NCI-H510A (cell line): ENCODE data around the gene WWTR1.

ENCODE experiments used
- DNase-seq: peaks from one replicate; lab custom pipeline; 2025; lab: John Stamatoyannopoulos, UW

WWTR1 gene

DNA sequence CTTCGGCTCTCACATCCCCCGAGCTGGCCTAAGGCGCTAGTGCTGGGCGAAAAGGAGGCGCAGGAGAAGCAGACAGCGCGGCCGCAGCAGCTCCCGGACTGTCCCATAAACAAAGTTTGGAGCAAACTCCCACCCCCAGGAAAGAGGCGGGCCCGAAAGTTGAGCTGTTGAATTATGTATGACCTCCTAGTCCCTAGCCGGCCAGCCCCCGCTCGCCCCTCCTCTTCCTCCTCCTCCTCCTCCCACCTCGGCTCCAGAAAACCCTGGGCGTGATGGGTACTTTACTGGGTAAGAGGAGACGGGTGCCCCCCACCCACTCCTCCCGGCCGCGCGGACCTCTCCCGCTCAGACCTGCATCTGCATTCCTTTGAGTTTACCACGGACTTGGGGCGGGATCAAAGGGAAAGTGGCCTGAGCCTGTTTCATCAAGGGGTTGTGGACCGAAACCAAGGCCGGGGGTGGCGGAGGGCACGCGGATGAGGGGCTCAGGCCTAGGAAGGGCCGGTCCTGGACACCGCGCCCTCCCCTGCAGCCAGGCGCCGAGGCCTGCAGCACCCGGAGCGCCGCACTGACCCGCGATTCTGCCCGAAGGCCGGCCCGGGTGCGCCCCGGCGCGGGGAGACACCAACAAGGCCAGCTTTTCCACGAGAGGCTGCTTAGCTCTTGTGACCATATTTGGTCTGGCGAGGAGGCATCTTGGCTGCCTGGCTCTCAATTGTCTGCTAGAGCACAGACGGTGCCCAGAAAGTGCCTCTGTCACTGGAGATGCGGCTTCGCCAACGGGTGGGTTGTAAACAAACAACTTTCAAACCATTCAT is at the start of gene WWTR1:
Gene WWTR1 (minus strand): TSS at position 100 of the 818 bp plus-strand sequence. CDS start 719 bp downstream, outside the sequence.
- peak; percentile 48 for DNase-seq

DNA sequence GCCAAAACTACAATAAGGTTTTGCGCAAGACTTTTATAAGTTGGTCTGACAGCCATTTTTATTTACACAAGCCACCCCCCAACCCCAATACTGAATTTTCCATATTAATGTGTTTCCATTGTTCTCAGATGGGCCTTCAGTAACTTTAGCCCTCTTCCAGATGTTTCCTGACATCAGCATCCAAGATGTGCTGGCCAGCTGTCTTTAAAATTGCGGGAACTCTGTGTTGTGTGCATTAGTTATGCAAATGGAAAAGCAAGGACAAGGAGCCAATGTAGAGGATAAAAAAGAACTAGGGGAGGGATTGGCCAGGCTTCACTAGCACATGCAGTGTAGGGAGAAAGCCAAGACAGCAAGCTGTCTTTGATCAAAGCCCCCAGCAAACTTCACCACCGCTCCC is 49.1 kb upstream of the WWTR1 start:
- DNase-seq: no peak

DNA sequence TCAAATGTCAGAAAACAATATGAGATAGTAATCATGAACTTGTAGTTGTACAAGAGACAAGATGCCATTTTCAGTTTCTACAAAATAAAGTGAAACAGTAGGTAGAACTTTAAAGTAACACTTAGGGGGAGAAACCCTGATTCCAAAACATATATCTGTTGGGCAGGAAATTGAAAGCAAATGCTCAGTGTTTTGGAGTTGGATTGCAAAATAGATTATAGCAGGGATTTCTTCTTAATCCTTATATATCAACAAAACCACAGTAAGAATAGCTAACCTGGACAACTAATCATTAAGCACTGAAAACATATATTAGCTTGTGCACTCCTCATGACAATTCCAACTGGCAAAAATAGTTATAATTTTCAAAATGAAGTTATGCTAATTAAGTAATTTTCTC is 47.6 kb upstream of the WWTR1 start:
- no peak for DNase-seq

DNA sequence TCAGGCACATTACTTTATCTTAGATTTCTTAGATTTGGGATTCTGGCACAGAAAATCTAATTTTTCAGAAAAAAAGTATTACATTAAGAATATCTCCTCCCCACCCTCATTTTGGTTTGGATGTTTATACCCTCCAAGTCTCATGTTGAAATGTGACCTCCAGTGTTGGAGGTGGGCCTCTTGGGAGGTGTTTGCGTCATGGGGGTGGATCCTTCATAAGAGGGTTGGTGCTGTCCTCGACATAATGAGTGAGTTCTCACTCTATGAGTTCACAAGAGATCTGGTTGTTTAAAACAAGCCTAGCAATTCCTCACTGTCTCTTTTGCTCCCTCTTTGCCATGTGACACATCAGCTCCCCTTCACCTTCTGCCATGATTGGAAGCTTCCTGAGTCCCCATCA is 45.6 kb upstream of the WWTR1 start:
- DNase-seq: no peak

DNA sequence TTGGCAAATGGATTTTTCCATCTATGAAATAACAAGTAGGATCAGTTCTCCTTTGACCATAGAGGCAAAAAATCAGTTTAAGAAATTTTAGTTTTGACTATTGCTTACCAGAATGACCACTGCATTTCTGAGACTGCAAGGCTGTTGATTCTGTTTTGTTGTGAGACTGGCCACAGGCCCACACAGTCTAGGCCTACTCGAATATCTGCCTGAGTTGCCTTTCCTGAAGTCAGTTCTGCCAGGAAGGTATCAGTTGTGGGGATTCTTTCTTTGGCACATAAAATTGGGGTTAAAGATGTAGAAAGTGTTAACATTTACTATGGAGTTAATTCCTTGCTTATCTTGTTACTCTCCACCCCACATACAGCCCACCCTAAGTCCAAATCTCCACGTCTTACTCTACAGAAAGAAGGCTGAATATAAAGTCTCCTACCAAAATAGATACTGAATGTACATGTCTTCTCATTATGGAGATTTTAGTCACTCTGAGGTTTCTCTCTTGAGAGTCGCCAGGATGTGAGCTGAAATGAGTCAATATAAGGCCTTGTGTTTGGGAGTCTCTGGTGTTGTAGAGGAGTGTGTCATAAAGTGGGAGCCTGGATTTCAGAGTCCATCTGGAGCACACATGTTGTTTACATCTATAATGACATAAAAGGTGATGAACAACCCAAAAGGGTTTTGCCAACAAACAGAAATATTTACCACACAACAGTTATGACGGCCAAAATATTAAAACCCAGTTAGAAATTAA is 45.0 kb upstream of the WWTR1 start:
- DNase-seq: no peak

DNA sequence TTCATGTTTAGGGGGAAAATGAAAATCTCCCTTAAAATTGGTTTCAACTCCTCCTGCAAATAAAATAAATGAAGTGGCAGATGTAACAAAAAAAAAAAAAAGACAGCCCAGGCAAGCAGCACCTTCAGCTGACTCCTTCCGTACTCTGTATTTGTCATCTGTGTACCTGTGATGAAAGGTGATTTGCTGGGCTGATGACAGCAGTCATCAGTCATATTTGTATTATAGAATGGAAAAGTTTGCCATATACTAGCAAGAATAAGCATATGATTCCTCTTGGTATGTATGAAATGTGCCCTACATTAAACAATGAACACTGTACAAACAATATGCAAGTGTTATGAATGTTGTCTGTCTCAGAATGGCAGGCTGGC is 44.1 kb upstream of the WWTR1 start:
- no peak for DNase-seq

DNA sequence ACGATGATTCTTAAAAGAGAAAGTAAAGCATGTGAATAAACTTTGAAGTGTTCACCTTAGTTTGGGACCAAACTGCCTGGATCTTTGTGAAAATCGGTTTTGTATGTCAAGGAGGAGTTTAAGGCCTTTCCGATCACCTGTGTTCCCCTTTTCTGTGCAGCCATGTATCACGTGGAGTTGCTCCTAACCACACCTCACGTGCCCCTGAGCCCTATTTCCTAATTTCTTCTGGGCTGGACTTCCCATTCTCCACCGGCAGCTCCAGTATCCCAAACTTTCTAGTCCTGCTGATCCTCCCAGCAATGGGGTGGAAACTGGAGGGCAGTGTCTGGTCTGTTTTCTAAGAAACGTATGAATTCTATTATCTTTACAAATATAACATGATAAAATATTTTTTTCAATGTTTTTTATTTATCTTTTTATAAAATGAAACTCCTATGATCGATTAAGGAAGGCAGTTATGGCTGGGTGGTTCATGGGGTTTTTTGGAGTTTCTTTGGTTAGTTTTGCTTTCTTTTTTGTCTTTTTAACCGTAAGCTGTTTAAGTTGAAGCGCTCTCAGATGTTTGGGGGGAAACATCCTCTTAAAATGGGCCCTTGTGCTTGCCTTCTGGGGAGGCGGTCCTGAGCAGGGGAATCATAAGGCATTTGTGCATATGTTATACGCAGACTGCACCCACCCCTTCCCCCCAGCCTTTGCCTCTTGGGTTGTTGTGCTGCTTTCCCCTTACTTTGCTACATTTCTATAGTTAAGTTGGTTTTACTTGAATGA is 43.6 kb upstream of the WWTR1 start:
- no peak for DNase-seq

DNA sequence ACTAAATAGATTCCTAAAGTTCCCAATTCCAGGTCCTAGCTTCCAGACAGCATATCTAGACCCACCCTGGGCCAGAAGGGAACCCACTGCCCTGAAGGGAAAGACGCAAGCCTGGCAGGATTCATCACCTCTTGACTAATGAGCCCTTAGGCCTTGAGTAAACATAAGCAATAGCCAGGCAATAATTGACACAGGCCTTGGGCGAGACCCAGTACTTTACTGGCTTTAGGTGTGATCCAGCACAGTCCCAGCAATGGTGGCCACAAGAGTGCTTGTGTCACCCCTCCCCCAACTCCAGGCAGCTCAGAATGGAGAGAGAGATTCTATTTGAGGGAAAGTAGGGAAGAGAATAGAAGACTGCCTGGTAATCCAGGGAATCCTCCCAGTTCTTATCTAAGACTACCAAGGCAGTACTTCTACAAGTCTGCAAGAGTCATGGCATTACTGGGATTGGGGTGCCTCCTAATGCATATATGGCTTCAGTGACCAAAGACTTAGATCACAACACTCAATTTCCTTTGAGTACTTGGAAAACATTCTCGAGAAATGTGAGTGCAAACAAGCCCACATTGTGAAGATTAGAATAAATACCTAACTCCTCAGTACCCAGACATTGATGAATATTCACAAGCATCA is 30.4 kb upstream of the WWTR1 start:
- DNase-seq: peak; percentile 32

DNA sequence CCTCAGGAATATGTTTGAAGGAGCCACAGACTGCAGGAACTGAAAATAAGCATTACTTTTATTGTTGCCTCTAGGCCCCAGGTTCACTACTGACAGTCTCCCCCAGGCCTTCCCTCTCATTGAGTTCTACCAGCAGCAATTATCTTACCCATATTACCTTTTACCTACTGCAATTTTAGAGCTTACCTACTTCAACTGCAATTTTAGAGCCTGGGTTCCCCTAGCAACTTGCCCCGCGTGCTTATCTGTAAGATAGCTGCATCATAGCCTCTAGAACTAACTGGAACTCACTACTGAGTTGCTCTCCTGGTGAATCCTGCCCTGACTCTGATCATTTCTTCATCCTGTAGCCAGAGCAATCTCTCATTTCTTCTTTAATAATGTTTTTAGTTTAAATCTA is 29.2 kb upstream of the WWTR1 start:
- DNase-seq: no peak

DNA sequence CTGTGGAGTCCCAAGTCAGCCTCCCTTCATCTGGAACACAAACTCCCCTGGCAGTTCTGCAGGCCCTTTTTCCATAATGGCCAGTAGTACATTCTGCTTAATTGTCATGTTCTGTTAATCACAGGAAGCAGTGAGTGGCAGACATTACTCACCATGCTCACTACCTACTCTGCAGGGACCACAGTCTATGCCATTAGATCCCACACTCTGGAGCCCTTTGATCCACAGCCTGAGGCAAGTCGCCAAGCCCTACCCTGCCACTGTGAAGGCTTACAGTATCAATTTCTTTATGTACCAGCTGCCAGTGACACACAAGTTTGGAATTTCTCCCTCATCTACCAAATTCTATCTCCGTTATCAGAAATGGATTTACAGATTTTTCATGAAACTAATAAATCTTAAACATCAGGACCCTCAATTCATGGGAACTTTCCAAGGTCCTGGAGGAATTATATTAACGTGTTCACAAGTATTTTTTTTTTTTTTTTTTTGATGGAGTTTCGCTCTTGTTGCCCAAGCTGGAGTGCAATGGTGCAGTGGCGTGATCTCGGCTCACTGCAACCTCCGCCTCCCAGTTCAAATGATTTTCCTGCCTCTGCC is 20.6 kb upstream of the WWTR1 start:
- no peak for DNase-seq

DNA sequence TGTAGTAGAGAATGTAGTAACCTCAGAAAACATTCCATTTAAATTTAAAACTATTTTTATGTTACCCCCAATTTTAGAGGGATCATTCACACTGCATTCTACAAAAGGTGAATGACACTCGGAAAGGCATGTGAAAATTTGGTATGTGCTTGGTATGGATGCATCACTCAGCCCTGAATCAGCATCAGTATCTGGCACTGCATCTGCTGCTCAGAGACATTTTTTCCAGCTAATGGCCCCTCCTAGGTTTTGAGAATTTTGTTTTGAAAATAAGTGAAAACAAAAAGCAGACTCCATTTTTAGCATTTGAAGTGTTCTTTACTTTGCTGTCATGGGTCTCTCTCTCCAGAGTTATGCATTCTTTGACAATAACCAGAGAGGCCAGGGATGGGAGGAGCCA is 15.6 kb upstream of the WWTR1 start:
- no peak for DNase-seq

DNA sequence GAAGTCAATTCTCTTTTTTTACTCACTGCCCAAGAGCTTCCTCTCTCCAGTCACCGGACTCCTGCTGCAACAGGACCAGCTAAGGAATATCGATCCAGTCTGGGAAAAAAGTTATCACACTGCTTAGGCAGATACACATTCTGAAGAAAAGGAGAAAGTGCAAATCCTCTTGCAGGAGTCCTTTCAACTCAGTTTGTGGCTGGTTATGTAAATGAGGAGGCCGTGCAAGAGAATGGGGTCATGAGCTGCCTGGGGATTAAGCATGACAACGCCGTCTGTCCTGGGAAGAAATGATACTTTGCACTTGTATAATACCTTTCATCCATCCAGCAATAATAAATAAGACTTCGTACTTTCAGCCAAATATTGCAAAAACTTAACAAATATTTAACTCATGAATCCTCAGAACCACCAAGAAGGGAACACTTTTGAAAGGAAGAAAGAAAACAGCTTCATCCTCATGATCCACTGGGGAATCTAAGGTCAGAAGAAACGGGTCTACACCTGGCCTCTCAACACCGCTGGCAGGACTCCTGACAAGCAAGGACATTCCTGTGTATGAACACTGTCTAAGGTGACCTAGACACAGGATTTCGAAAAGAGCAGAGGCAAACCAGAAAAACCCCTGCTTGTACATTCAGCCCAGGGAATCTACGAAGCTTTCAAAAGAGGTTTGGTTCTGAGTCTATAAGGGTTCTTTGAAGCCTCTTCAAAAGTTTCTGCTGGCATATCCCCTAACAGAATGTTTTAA is 13.1 kb upstream of the WWTR1 start:
- DNase-seq: no peak

DNA sequence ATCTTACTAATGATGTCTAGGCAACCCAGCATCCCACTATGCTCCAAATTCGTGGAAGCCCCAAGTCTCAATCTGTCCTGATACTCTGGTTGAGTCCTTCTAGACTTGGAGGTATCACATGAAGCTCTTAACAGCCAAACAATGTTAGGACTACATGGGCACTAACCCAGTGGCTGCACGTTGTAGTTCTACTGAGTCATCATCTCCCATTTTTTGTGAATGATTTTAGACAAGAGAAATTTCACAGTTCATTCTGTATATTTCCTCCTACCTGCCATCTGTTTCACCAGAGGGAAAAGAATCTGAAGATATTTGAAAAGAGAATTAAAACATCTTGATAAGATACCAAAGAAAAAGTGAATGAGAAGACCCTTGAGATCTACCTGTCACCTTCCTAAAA is 9.8 kb upstream of the WWTR1 start:
- DNase-seq: no peak

DNA sequence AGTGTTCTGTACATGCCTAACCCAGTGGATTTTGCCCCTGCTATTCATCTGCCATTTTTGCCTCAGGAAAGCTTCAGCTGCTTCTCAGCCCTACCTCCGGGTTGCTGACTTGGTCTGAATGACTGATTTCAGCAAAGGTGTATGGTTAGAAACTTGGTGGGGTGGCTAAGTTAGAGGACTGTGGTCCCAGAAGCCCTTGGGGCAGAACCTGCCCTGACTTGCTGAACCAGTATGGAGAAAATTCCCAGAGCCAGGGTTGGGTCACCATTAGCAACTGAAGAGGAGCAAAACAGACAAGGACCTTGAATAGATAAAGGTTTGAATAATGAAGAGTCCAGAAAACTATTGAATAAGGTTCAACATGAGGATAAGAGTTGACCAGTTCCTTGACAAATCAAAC is 6.1 kb upstream of the WWTR1 start:
- no peak for DNase-seq

DNA sequence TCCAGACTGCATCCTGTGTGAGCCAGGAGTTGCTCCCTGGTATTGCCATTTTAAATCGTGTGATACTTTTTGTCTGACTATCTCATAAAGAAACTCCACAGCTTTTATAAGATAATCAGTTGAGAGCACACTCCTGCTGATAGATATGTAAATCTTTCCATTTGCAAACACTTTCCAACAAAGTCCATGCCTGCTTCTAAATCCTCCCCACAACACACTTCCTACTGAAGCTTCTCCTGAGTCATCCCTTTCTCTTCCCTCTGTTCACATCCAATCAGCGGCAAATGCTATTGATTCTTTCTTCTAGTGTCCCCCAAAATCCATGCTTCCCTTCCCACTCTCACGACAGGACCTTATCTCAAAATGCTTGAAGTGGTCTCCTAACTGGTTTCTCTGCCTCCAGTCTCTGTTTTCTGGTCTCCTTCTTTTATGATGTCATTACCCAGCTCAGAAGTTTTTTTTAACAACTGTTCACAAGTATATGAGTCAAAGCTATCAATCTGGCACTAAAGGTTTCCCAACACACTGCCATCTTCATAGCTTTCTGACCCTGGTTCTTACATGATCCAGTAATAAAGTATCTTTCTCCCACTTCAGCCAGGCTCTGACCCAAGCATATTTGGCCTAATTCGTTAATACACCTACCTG is 4.5 kb upstream of the WWTR1 start:
- DNase-seq: no peak

DNA sequence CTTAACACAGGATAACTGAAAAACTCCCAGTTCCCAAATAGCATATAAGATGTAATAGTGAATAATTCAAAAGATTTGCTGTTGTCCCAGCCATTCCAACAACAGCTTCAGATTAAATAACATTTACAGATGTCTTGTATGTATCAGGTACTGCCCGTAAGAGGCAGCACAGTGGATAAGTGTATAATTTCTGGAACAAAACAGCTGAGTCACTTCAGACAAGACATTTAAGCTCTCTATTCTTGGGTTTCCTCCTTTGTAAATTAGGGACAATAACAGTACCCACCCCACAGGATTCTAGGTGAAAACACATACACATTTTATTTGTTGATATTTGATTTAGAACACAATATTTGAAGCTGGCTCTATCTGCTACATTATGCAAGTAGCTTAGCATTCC is 2.6 kb upstream of the WWTR1 start:
- DNase-seq: no peak

DNA sequence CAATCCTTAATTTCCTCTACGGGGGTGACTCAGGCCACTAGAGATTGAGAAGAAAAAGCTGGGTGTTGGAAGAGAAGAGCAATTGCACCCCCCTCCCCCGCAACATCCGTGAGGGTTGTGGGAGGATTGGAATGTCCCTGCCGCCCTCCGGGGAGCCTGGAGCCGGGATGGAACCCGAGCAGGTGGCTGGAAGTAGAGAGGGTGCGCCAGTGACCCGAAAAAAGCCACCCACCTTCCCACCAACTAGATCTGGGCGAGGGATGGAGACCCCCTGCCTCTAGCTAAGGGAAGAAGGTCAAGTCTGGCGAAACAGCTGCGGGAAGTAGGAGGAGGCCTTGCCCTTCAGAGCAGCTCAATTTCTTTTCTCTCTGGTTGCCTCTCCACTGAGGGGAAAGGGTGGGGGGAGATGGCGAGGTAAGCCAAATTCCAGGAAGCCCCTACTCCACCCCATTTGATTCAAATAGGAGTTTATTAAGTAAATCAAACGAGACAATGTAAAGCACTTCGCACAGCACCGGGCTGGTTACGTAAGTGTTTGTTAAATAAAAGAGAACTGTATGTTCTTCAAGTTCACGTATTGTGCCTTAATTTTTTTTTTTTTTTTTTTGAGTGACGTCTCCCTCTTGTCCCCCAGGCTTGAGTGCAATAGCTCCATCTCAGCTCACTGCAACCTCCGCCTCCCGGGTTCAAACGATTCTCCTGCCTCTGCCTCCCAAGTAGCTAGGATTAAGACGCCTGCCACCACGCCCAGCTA is 1.1 kb upstream of the WWTR1 start:
- peak; percentile 30 for DNase-seq

DNA sequence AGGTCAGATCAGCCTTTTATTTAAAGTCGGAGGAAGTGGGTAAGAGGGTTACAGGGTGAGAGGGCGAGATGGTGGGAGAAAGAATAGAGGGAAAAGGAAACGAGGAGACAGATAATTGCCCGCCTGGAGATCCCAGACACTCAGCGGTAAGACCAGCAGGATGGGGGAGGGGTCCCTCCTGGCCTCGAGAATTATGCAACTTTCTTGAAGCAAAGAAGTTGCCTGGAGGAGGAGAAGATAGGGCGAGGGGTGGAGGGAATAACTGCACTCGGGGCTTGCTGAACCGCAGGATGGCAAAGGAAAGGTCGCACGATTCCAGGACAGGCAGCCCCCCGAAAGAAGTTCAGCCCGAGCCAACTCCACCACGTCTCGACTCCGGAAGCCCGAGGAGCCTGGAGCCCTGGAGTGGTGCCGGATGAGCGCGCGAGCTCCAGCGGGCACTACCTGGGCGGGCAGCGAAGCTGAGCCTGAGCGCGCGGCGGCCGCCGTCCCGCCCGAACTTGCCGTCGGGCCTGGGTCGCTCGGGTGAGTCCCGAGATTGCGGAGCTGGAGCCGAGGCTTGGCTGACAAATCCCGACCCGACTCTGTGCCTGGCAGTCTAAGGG is 402 bp downstream of the WWTR1 start:
- peak; percentile 45 for DNase-seq

DNA sequence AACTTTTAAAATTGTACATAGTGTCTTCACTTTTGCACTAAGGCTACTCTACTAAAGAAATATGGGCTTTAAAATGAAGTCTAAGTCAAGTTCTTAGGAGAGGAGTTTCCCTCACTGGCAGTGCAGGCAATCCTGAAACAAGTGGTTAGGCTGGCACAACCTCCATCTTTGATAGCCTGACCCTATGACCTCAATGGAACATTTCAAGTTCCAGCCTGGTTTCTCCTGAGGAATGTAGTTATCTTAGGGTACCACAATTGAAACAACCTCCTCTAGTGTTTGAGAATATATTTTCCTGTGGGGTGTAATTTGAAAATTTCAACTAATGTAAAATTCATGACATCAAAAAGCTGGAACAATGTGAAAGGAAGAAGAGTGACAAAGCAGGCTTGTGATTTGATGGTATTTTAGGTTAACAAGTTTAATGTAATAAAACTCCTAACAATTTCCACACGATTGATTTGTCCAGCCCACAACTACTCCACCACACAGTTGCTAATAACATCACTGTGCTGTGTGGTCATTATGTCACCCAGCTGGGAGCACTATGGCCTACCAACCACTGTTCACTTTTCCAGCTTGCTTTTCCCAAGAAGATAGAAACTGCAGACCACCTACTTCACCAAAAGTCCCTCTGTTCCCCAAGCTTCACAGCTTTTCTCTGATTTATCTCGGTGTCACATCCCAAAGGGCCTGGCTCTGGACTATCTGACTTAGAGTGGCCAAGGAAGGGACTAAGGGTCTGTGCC is 1.8 kb downstream of the WWTR1 start:
- no peak for DNase-seq
